Measurements from ENCODE around the gene AP3S2.

GRCh38 chr15:89835176-89835564 is 58.6 kb downstream of the AP3S2 start:
- TF ChIP-seq, protein P1, sequence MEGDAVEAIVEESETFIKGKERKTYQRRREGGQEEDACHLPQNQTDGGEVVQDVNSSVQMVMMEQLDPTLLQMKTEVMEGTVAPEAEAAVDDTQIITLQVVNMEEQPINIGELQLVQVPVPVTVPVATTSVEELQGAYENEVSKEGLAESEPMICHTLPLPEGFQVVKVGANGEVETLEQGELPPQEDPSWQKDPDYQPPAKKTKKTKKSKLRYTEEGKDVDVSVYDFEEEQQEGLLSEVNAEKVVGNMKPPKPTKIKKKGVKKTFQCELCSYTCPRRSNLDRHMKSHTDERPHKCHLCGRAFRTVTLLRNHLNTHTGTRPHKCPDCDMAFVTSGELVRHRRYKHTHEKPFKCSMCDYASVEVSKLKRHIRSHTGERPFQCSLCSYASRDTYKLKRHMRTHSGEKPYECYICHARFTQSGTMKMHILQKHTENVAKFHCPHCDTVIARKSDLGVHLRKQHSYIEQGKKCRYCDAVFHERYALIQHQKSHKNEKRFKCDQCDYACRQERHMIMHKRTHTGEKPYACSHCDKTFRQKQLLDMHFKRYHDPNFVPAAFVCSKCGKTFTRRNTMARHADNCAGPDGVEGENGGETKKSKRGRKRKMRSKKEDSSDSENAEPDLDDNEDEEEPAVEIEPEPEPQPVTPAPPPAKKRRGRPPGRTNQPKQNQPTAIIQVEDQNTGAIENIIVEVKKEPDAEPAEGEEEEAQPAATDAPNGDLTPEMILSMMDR (IDR thresholded peaks at IDR 0.05): no peak
- no peak for TF ChIP-seq POLR2A (IDR thresholded peaks at IDR 0.05)

All from Peyer's patch (tissue), 4 donors.